22Rv1 (cell line): Measurements from ENCODE around the gene CTNNA3.

Experiments
- H3K27ac ChIP-seq: fragments of 450-650 bp; 2 replicates; pipeline ENCODE4 v1.5.1; 2017
- ZFX ChIP-seq: fragments of 450-650 bp; IDR thresholded peaks from 2 replicates; pipeline ENCODE4 v1.6.1; 2017; ENCODE audit warnings: antibody characterized with exemption, borderline replicate concordance
- TF ChIP-seq, protein P1 (sequence below): fragments of 450-650 bp; IDR thresholded peaks from 2 replicates; pipeline ENCODE4 v1.5.1; 2017; ENCODE audit warnings: mild to moderate bottlenecking

The CTNNA3 gene

DNA sequence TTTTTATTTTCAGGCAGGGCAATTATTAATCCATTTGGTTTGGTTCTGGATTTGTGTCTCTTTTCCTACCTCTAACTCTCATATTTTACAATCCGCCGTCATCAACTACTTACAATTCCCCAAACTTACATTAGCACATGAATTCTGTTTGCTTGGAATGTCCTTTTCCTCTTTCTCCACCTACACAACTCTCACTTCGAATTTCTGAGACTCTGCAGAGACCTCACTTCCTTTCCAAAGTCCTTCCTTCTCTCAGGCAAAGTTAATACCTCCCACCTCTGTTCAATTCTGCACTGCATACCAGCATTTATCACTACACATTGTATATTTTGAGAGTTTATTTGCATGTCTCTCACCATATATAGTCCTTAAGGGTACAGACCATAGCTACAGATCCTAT is 892.8 kb downstream of the CTNNA3 start:
- TF ChIP-seq, protein P1, sequence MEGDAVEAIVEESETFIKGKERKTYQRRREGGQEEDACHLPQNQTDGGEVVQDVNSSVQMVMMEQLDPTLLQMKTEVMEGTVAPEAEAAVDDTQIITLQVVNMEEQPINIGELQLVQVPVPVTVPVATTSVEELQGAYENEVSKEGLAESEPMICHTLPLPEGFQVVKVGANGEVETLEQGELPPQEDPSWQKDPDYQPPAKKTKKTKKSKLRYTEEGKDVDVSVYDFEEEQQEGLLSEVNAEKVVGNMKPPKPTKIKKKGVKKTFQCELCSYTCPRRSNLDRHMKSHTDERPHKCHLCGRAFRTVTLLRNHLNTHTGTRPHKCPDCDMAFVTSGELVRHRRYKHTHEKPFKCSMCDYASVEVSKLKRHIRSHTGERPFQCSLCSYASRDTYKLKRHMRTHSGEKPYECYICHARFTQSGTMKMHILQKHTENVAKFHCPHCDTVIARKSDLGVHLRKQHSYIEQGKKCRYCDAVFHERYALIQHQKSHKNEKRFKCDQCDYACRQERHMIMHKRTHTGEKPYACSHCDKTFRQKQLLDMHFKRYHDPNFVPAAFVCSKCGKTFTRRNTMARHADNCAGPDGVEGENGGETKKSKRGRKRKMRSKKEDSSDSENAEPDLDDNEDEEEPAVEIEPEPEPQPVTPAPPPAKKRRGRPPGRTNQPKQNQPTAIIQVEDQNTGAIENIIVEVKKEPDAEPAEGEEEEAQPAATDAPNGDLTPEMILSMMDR, result no peak
- no peak for TF ChIP-seq ZFX
- no peak overlapping the region for H3K27ac ChIP-seq

DNA sequence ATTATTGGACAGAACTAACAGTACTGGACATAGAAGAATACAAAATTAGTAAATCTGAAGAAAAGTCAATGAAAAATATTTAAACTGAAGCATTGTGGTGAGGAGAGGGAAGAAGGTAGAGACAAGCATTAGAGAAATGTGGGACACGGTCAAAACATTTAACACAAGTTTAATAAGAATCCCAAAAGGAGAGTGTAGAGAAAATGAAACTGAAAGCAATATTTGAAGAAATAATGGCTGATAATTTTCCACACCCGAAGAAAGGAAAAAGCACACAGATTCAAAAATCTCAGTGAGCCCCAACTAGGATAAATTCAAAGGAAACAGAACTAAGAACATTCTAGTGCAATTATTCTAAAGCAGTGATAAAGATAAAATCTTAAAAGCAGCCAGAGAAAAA is 896.5 kb downstream of the CTNNA3 start:
- no peak overlapping the region for H3K27ac ChIP-seq

DNA sequence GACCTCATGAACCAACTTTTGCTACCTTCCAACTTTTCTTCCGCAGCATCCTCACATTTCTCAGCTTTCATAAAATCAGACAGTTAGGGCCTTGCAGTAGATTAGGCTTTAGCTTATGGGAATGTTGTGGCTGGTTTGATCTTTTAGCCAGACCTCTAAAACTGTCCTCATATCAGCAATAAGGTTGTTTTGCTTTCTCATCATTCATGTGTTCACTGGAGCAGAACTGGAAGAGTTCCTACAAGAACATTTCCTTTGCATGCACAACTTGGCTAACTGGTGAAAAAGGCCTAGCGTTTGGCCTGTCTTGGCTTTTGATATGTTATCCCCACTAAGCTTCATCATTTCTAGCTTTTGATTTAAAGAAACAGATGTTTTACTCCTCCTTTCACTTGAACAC is 900.1 kb downstream of the CTNNA3 start:
- no peak for TF ChIP-seq ZFX
- TF ChIP-seq, protein P1, result no peak
- no peak overlapping the region for H3K27ac ChIP-seq

More for the DNA sequence above, 896.5 kb downstream of the CTNNA3 start:
- TF ChIP-seq, protein P1, result no peak
- TF ChIP-seq ZFX, result no peak

DNA sequence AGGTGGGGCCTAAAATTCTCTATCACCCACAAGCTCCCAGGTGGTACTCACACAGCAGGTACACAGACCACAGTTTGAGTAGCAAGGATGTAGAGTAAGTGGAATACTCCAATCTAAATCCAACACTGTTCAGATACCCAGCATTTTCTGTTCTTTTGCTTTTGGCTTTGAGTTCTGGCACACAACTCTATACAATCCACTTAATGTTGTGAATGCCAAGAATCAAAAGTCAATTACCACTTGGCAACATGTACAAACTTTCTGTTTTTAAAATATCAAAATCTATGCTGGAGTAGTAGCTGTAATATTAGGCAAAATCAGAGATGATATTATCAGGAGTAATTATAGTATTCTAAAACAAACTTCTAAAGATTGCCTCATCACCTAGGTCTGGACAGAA is 903.6 kb downstream of the CTNNA3 start:
- H3K27ac ChIP-seq, result no peak overlapping the region
- no peak for TF ChIP-seq ZFX
- TF ChIP-seq, protein P1, result no peak

DNA sequence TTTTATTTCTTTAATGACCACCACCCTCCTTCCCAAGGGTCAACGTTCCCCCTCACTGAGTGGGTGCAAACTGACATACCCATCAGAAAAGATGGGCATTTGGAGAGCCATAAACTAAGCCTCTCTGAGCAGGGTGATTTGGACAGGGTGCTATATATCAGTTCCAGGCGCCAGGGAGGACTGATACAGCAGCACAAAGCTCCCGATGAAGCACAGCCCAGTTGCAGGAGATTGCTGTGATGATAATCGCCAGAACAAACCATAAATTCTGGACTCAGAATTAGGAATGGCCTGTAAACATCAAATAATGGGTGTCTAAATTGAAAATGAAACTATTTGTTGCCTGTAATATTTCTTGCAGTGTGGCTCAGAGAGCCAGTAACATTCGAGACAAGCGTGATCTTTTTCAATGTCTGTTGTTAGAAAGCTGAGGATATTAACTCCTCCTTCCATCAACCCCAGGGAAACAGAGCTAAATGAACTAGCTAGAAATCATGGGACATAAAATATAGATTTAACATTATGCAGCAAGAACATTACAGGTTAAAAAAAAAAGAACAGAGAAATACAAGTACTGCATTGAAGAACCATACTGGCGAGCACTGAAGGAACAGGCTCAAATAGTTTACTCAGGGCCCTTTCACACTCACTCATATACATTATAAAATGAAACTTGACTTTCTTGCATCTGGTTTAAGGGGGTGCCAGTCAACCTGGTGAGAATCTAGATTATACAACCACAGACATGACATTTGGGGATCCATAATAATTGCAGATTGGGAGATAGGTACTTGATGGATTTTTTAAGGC is 907.6 kb downstream of the CTNNA3 start:
- TF ChIP-seq, protein P1, result no peak
- TF ChIP-seq ZFX, result no peak
- H3K27ac ChIP-seq, result no peak overlapping the region

DNA sequence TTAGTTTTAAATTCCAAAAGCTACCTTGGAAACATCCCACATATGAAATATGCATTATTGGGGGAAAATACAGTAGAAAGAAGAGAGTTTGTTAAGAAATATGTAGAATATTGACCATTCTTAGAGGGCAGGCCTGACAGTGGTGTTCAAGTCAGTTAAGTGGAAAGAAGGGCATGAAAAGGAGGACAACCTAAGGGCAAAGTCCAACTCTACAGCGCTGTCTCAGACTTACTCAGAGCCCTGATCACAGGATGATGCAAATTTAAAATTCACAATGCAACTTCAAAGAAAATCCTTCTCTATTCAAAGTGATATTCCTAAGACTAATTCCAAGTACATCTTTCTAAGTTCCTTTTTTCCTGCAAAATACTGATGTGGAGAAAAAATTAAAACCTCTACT is 909.3 kb downstream of the CTNNA3 start:
- TF ChIP-seq, protein P1, result no peak
- H3K27ac ChIP-seq, result no peak overlapping the region

DNA sequence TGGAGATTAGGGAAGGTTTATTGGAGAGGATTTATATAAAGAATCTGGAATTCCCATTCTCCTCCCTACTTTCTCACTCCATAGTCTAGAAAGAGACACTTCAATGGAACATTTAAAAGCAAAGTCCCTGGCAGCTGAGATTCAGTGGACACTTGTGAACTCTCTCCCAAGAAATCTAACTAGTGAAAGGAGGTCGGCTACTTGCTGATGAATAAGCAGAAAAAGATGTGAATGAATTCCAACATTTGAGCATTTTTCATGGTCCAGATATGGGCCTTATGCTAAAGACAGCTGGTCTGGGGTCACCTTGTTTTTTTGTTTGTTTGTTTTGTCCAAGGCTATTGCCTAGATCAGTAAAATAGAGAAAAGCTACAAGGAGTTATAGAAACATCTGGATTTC is 911.2 kb downstream of the CTNNA3 start:
- no peak overlapping the region for H3K27ac ChIP-seq
- TF ChIP-seq, protein P1, result no peak
- no peak for TF ChIP-seq ZFX
